ENCODE results near the gene CORO2A. TPM values are rescaled to one million over a fixed set of nuclear protein-coding genes. Genes with fewer than 3 reads are reported as not detected.
"Not testable (repeated sequence)": the region's sequence is repeated elsewhere in the genome, so short reads cannot be mapped to it uniquely, and the experiment has no call there.

CORO2A gene
- total RNA-seq, 1 donor from 2014 or later: 17.4 TPM

DNA sequence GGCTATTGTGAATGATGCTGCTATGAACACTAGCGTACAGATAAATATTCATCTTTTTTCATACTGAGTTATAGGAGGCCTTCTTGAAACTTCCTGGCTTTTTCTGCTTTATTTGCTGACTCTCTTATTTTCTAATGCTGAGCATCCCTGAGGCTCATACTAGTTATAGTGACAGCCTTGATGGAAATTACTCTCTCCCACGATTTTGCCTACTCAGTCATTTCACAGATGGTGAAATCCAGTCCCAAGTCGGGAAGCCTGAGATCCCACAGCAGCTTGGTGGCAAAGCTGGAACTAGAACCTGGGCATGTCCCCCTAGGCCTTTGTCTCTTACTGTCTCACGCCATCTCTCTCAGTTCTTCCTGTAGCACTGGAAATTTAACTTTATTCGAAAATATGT is 113.5 kb downstream of the CORO2A start:
- TF ChIP-seq, protein P1, sequence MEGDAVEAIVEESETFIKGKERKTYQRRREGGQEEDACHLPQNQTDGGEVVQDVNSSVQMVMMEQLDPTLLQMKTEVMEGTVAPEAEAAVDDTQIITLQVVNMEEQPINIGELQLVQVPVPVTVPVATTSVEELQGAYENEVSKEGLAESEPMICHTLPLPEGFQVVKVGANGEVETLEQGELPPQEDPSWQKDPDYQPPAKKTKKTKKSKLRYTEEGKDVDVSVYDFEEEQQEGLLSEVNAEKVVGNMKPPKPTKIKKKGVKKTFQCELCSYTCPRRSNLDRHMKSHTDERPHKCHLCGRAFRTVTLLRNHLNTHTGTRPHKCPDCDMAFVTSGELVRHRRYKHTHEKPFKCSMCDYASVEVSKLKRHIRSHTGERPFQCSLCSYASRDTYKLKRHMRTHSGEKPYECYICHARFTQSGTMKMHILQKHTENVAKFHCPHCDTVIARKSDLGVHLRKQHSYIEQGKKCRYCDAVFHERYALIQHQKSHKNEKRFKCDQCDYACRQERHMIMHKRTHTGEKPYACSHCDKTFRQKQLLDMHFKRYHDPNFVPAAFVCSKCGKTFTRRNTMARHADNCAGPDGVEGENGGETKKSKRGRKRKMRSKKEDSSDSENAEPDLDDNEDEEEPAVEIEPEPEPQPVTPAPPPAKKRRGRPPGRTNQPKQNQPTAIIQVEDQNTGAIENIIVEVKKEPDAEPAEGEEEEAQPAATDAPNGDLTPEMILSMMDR (IDR thresholded peaks at IDR 0.05): no peak
- TF ChIP-seq POLR2AphosphoS5 (IDR thresholded peaks at IDR 0.05; ENCODE audit: insufficient read depth in 1 of 2, low read depth in 1 of 2): no peak
- TF ChIP-seq POLR2A (IDR thresholded peaks at IDR 0.05): no peak
- no peak for DNase-seq (ENCODE audit: extremely low spot score in 2 of 2)
- peaks cover 0 to 50% of the 10 kb centered on the region in 2 donors for H3K36me3 ChIP-seq
- intact Hi-C loops (cut with DNase I): no loop called here
- no peaks in the 10 kb centered on the region for H3K9me3 ChIP-seq
- no peak overlapping the region for H3K27ac ChIP-seq
- H3K27me3 ChIP-seq: no peaks in the 10 kb centered on the region
- H3K4me3 ChIP-seq: no peak overlapping the region
- H3K4me1 ChIP-seq: peaks cover 27% of the 10 kb centered on the region

DNA sequence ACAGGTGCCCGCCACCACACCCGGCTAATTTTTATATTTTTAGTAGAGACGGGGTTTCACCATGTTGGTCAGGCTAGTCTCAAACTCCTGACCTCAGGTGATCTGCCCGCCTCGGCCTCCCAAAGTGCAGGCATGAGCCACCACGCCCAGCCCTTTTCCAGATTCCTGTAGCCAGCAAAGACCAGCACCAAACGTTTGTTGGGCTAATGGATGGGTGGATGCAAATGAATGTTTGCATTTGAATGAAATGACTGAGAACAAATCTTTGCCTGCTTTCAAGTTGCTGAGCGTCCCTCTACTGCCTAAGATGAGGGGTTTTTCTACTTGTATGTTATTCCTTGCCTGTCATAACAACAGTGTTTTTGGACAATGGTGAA is 115.9 kb downstream of the CORO2A start:
- H3K4me1 ChIP-seq: peaks cover 26% of the 10 kb centered on the region
- DNase-seq (ENCODE audit: extremely low spot score in 2 of 2); H3K4me3 ChIP-seq; H3K27ac ChIP-seq; H3K9me3 ChIP-seq; H3K27me3 ChIP-seq; intact Hi-C loops (cut with DNase I): not testable (repeated sequence)
- peaks cover 0 to 28% of the 10 kb centered on the region in 2 donors for H3K36me3 ChIP-seq

DNA sequence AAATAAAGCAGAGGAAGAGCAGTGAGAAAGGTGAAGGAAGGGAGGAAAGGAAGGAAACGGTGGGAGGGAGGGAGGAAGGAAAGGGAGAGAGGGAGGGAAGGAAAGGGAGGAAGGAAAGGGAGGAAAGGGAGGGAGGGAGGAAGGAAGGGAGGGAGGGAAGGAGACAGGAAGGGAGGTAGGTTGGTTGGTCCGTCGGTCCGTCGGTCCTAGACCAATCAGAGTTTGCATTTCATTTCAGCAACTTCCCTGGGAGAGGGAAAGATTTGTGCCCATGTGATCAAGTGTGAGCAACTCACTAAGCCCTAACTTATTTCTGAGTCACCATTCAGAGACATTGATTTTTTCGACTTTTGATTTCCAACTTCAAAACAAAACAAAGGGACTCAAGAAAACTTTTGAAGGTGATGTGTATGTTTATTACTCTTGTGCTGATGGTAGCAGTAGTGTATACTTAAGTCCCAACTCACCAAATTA is 117.1 kb downstream of the CORO2A start:
- Histone ChIP-seq H3K9me3 (no peaks in the 10 kb centered on the region), H3K4me1 (peaks cover 17% of the 10 kb centered on the region), H3K27me3 (no peaks in the 10 kb centered on the region), H3K4me3 (no peak overlapping the region), H3K36me3 (peaks cover 0 to 17% of the 10 kb centered on the region in 2 donors), H3K27ac (peak overlapping the region; percentile 58)
- no peak for DNase-seq (ENCODE audit: extremely low spot score in 2 of 2)
- intact Hi-C loops (cut with DNase I): no loop called here
- no peak for TF ChIP-seq POLR2A (IDR thresholded peaks at IDR 0.05)
- TF ChIP-seq, protein P1 (IDR thresholded peaks at IDR 0.05): no peak
- TF ChIP-seq POLR2AphosphoS5 (IDR thresholded peaks at IDR 0.05; ENCODE audit: insufficient read depth in 1 of 2, low read depth in 1 of 2): peak in 1 of 2 donors; percentile 34

DNA sequence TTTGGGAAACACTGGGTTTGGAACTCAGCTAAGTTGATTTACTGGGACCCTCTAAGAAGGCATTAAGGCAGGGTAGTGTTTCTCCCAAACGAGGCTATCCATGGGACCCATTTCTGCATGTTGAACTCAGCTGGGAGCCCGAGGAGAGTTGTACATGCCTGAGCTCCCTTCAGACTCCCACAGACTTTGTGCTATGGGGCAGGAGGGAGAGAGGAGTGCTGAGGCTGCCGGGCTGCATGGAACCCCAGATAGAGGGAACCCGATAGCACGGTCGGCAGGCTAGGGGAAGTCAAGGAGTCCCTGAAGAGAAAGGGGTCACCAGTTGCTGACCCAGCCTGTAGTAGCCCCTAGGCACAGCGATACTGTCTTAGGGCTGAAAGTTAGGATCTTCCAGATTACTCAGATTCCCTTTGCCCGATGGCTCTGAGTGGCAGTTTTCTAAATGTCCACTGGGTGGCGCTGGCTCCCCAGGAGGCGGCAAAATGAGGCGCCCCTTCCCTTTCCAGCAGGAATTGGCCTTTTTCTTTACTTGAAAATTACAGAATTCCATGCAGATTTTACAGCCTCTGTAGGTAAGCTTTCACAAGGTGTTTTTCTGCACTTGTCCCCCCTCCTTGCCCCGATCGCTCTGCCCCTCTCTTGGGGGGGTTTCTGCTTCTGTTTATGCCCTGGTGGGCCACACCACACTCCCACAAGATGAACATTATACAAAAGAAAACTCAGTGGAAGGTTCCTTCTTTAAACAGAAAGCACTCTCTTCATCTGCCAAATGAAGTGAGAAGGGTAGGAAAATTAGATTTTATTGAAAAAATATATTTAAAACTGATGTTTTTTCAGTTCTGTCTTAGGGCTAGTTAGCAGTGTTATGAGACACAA is 118.1 kb downstream of the CORO2A start:
- TF ChIP-seq POLR2A (IDR thresholded peaks at IDR 0.05): no peak
- TF ChIP-seq POLR2AphosphoS5 (IDR thresholded peaks at IDR 0.05; ENCODE audit: insufficient read depth in 1 of 2, low read depth in 1 of 2): peak in 1 of 2 donors; percentile 40
- TF ChIP-seq, protein P1 (IDR thresholded peaks at IDR 0.05): peak; percentile 65 to 83 (median 82)
- Histone ChIP-seq H3K4me1 (peaks cover 17% of the 10 kb centered on the region), H3K9me3 (no peaks in the 10 kb centered on the region), H3K27me3 (no peaks in the 10 kb centered on the region), H3K36me3 (peaks cover 0 to 12% of the 10 kb centered on the region in 2 donors), H3K4me3 (no peak overlapping the region), H3K27ac (peak overlapping the region; percentile 58)
- intact Hi-C loops (cut with DNase I): no loop called here
- DNase-seq (ENCODE audit: extremely low spot score in 2 of 2): no peak

DNA sequence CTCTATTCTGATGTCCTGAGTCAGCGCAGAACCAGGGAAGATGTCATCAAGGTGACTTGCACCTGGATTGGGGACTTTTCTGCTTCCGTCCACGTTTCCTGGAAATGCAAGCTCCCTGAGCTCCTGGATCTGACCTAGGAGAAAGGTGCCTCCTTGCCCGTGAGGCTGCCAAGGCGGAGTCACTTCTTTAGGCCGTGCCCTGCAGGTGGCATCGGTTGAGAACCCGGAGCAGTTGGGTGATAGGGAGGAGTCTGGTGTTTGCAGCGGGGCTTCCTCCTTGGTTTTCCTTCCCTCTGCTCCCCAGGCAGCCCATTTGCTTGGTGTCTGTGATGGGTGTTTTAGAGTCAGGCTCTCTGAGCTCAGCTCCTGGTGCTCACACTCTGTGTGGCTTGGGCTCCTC is 120.7 kb downstream of the CORO2A start:
- Histone ChIP-seq H3K36me3 (no peaks in the 10 kb centered on the region), H3K4me3 (no peak overlapping the region), H3K9me3 (no peaks in the 10 kb centered on the region), H3K27ac (no peak overlapping the region), H3K4me1 (peaks cover 17% of the 10 kb centered on the region), H3K27me3 (no peaks in the 10 kb centered on the region)
- TF ChIP-seq POLR2AphosphoS5 (IDR thresholded peaks at IDR 0.05; ENCODE audit: insufficient read depth in 1 of 2, low read depth in 1 of 2) (no peak), POLR2A (IDR thresholded peaks at IDR 0.05) (no peak)
- TF ChIP-seq, protein P1 (IDR thresholded peaks at IDR 0.05): no peak
- DNase-seq (ENCODE audit: extremely low spot score in 2 of 2): no peak
- intact Hi-C loops (cut with DNase I): no loop called here

Small RNAs within 50 kb of the gene (microRNA-seq; reads per million reads assigned to microRNA genes)
- not detected for gene MIR6854 (ENCODE audit: borderline number of aligned reads, borderline replicate concordance)

Small RNAs within 50 kb of the gene (small RNA-seq; reads per million reads assigned to genes)
- not detected for gene MIR6854
- gene RF00017: not detected

Other genes with a start within 250 kb of the CORO2A start
- gene ANP32B, start 209.3 kb downstream of the CORO2A start, total RNA-seq: 75.1 TPM
- gene NANS, start 135.9 kb downstream of the CORO2A start, total RNA-seq: 41.7 TPM
- 25.8 TPM for gene TRIM14, start 73.4 kb downstream of the CORO2A start, total RNA-seq
- 28.0 TPM for gene TBC1D2, start 63.0 kb upstream of the CORO2A start, total RNA-seq

Measured in vagina (tissue), 2 donors.